ENCODE data around the gene NXT1. TPM values are rescaled to one million over a fixed set of nuclear protein-coding genes. Genes with fewer than 3 reads are reported as not detected.

The NXT1 gene
- total and polyA plus RNA-seq, 10 of the 15 experiments (the other 5 are each of a cell fraction or from before 2014, with no cell fraction given), result 10.2 to 66.7 (median 44.0) TPM

- ChIA-PET CTCF (interaction anchor here (1.3 kb wide), 1 partner anchor 10 kb away, joined by 3 read pairs; no protein-coding TSS in a partner anchor), POLR2A (no interaction called here), SMC1A (ENCODE audit: uncharacterized antibody, unreplicated experiment) (no interaction called here), RAD21 (ENCODE audit: unreplicated experiment) (no interaction called here)
- H3K9me3 ChIP-seq (replicated peaks; ENCODE audit: control insufficient read depth, insufficient read depth, low read length), result no peaks in the 10 kb centered on the region
- no peak overlapping the region for H3K27ac ChIP-seq (ENCODE audit: control insufficient read depth, insufficient read depth)
- H3K4me3 ChIP-seq, result no peak overlapping the region
- DNase-seq (ENCODE audit: low read depth, low spot score), result no peak
- in situ Hi-C loops (cut with MboI), result no loop called here
- 47% methylated on average over 12 of the region's 12 CpGs for WGBS (ENCODE audit: insufficient coverage, insufficient replicate concordance, low lambda C conversion rate, missing lambda C conversion rate)
- no peaks in the 10 kb centered on the region for H3K36me3 ChIP-seq (ENCODE audit: control insufficient read depth in 2 of 2, insufficient read depth in 2 of 2, low read length in 1 of 2)
- no peaks in the 10 kb centered on the region for H3K4me1 ChIP-seq (ENCODE audit: control insufficient read depth, insufficient read depth, low read length)
- no peaks in the 10 kb centered on the region for H4K20me1 ChIP-seq (ENCODE audit: control insufficient read depth, insufficient read depth)
- FAIRE-seq, result no peak
- H3K4me2 ChIP-seq (ENCODE audit: control insufficient read depth, insufficient read depth), result no peak overlapping the region
- H3K79me2 ChIP-seq (ENCODE audit: control insufficient read depth, insufficient read depth, low read length), result no peaks in the 10 kb centered on the region
- ATAC-seq, result no peak
- intact Hi-C loops (cut with micrococcal nuclease; ENCODE audit: unreplicated experiment), result no loop called here
- no peak overlapping the region for H3K9ac ChIP-seq (ENCODE audit: control insufficient read depth, insufficient read depth, low read length)
- TF ChIP-seq GABPA (IDR thresholded peaks at IDR 0.05; ENCODE audit: low read depth) (no peak), RFX5 (IDR thresholded peaks at IDR 0.05; ENCODE audit: low read depth, low read length) (no peak), MTA3 (IDR thresholded peaks at IDR 0.05; ENCODE audit: borderline replicate concordance, low read length) (no peak), NFXL1 (IDR thresholded peaks at IDR 0.05; ENCODE audit: borderline replicate concordance) (no peak), NR2C1 (IDR thresholded peaks at IDR 0.05) (no peak), RBBP5 (conservative IDR thresholded peaks at IDR 0.05) (no peak), SMARCA5 (IDR thresholded peaks at IDR 0.05) (no peak), KAT2A (conservative IDR thresholded peaks at IDR 0.05; ENCODE audit: control insufficient read depth, low read depth, low read length) (no peak), ZNF24 (IDR thresholded peaks at IDR 0.05) (no peak), CBX3 (IDR thresholded peaks at IDR 0.05; ENCODE audit: borderline replicate concordance, low read depth) (no peak), CREM (IDR thresholded peaks at IDR 0.05; ENCODE audit: low read depth) (no peak)
- TF ChIP-seq, protein P1, sequence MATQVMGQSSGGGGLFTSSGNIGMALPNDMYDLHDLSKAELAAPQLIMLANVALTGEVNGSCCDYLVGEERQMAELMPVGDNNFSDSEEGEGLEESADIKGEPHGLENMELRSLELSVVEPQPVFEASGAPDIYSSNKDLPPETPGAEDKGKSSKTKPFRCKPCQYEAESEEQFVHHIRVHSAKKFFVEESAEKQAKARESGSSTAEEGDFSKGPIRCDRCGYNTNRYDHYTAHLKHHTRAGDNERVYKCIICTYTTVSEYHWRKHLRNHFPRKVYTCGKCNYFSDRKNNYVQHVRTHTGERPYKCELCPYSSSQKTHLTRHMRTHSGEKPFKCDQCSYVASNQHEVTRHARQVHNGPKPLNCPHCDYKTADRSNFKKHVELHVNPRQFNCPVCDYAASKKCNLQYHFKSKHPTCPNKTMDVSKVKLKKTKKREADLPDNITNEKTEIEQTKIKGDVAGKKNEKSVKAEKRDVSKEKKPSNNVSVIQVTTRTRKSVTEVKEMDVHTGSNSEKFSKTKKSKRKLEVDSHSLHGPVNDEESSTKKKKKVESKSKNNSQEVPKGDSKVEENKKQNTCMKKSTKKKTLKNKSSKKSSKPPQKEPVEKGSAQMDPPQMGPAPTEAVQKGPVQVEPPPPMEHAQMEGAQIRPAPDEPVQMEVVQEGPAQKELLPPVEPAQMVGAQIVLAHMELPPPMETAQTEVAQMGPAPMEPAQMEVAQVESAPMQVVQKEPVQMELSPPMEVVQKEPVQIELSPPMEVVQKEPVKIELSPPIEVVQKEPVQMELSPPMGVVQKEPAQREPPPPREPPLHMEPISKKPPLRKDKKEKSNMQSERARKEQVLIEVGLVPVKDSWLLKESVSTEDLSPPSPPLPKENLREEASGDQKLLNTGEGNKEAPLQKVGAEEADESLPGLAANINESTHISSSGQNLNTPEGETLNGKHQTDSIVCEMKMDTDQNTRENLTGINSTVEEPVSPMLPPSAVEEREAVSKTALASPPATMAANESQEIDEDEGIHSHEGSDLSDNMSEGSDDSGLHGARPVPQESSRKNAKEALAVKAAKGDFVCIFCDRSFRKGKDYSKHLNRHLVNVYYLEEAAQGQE (IDR thresholded peaks at IDR 0.05; ENCODE audit: low read depth, low read length), result no peak
- H2AFZ ChIP-seq (ENCODE audit: control insufficient read depth, low read depth, low read length), result no peak overlapping the region
- H3K27me3 ChIP-seq (replicated peaks in 1 of 2; ENCODE audit: control insufficient read depth in 2 of 2, insufficient read depth in 2 of 2, low read length in 1 of 2), result peaks cover 0 to 2% of the 10 kb centered on the region in 2 experiments; a peak in 1 of 4 replicates
- BruUV-seq (replicated peaks), result no TSS peak
These were observed 49.0 kb upstream of the NXT1 start for GRCh38 chr20:23301436-23302050.

All from GM12878 (cell line).